ENCODE data around the gene SDCBP2.

SDCBP2 gene

DNA sequence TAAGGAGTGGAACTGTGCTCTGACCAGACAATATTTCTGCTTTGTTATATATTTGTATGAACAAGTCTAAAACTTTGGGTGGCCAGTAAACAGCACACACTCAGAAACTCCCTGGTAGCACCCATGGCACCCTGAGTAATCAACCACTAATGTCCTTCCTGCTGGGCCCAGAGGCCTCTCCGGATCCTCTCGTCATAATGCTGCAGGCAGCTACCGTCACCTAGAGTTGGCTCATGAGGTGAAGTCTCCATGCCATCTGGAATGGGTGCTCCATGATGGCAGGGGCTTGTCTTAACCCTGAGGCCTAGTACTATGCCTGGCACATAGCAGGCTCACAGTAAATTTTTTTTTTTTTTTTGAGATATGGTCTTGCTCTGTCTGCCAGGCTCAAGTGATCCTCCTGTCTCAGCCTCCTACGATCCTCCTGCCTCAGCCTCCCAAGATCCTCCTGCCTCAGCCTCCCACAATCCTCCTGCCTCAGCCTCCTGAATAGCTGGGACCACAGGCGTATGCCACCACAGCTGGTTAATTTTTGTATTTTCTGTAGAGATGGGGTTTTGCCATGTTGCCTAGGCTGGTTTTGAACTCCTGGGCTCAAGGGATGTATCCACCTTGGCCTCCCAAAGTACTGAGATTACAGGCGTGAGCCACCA, 3.0 kb upstream of the SDCBP2 start:
- H3K27me3 ChIP-seq (ENCODE audit: control insufficient read depth in 1 of 2, insufficient read depth in 2 of 2, low read length in 2 of 2) = no peaks in the 10 kb centered on the region
- H3K9me3 ChIP-seq (ENCODE audit: control insufficient read depth in 1 of 2, low read length in 2 of 2) = no peaks in the 10 kb centered on the region
- H3K9ac ChIP-seq (ENCODE audit: low read depth in 1 of 2, low read length in 2 of 2) = no peak overlapping the region
- no peak overlapping the region for H3K4me3 ChIP-seq (ENCODE audit: low read depth in 1 of 2, low read length in 2 of 2)
- peaks cover 6 to 10% of the 10 kb centered on the region in 2 donors for H3K36me3 ChIP-seq (ENCODE audit: control insufficient read depth in 1 of 2, insufficient read depth in 2 of 2, low read length in 2 of 2)
- H3K4me1 ChIP-seq (ENCODE audit: control insufficient read depth in 1 of 2, insufficient read depth in 2 of 2, low read length in 2 of 2) = peaks cover 37 to 48% of the 10 kb centered on the region in 2 donors
- H3K27ac ChIP-seq (ENCODE audit: low read depth, low read length) = no peak overlapping the region

DNA sequence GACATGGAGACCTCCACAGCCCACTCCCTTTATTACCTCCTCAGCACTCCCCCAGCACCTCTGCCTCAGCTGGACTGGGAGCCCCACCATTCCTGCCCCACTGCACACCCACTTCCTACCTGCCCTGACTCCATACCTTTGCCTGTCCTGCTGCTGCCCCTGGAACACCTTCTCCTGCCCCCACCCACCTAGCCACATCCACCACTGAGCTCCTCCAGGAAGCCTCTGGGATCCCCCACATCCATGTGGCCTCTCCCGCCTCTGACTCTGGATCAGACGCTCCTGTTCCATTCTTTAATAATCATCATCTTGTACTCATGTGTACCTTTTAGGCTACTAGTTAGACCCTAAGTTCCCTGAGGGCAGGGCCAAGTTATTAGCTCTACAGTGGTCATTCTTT, 2.2 kb upstream of the SDCBP2 start:
- H3K27me3 ChIP-seq (ENCODE audit: control insufficient read depth in 1 of 2, insufficient read depth in 2 of 2, low read length in 2 of 2) = no peaks in the 10 kb centered on the region
- peaks cover 39 to 48% of the 10 kb centered on the region in 2 donors for H3K4me1 ChIP-seq (ENCODE audit: control insufficient read depth in 1 of 2, insufficient read depth in 2 of 2, low read length in 2 of 2)
- peaks cover 6 to 10% of the 10 kb centered on the region in 2 donors for H3K36me3 ChIP-seq (ENCODE audit: control insufficient read depth in 1 of 2, insufficient read depth in 2 of 2, low read length in 2 of 2)
- H3K9me3 ChIP-seq (ENCODE audit: control insufficient read depth in 1 of 2, low read length in 2 of 2) = no peaks in the 10 kb centered on the region
- no peak overlapping the region for H3K9ac ChIP-seq (ENCODE audit: low read depth in 1 of 2, low read length in 2 of 2)
- no peak overlapping the region for H3K4me3 ChIP-seq (ENCODE audit: low read depth in 1 of 2, low read length in 2 of 2)
- no peak overlapping the region for H3K27ac ChIP-seq (ENCODE audit: low read depth, low read length)

DNA sequence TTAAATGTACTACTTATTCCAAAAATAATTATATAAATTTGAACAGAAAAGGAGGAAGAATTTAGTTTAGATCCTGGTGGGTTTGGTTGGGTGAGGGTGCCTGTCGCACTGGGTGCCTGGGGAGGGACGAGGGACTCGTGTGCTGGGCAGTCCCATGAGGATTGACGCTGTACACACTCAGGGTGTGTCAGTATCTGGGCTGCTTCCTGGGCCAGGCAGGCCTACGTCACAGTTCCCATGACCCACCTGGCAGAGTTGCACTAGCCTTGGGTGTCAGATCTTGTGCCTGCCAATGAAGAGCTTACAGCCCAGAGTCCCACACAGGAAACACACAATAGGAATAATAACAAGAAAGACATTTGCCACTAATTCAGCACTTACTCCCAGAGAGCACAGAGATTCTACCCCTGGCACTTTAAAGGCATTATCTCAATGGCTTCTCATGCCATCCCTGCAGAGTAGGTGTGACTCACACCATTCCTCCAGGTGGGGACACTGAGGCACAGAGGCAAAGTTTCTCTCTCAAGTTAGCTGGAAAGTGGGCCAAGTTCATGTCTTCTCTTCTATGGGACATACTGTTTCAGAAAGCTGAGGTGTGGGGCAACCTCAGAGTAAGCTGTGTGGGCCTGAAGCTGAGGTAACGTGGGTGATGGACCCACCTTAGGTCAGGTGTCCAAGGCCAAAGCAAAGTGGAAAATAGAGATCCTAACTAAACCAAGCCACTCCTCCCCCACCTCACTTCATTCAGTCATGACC, 1.3 kb upstream of the SDCBP2 start:
- Histone ChIP-seq H3K36me3 (ENCODE audit: control insufficient read depth in 1 of 2, insufficient read depth in 2 of 2, low read length in 2 of 2) (peaks cover 6 to 10% of the 10 kb centered on the region in 2 donors), H3K4me3 (ENCODE audit: low read depth in 1 of 2, low read length in 2 of 2) (no peak overlapping the region), H3K27ac (ENCODE audit: low read depth, low read length) (peak overlapping the region; percentile 88), H3K27me3 (ENCODE audit: control insufficient read depth in 1 of 2, insufficient read depth in 2 of 2, low read length in 2 of 2) (no peaks in the 10 kb centered on the region), H3K9ac (ENCODE audit: low read depth in 1 of 2, low read length in 2 of 2) (peak overlapping the region; percentile 93 to 99), H3K4me1 (ENCODE audit: control insufficient read depth in 1 of 2, insufficient read depth in 2 of 2, low read length in 2 of 2) (peaks cover 41 to 51% of the 10 kb centered on the region in 2 donors), H3K9me3 (ENCODE audit: control insufficient read depth in 1 of 2, low read length in 2 of 2) (no peaks in the 10 kb centered on the region)

DNA sequence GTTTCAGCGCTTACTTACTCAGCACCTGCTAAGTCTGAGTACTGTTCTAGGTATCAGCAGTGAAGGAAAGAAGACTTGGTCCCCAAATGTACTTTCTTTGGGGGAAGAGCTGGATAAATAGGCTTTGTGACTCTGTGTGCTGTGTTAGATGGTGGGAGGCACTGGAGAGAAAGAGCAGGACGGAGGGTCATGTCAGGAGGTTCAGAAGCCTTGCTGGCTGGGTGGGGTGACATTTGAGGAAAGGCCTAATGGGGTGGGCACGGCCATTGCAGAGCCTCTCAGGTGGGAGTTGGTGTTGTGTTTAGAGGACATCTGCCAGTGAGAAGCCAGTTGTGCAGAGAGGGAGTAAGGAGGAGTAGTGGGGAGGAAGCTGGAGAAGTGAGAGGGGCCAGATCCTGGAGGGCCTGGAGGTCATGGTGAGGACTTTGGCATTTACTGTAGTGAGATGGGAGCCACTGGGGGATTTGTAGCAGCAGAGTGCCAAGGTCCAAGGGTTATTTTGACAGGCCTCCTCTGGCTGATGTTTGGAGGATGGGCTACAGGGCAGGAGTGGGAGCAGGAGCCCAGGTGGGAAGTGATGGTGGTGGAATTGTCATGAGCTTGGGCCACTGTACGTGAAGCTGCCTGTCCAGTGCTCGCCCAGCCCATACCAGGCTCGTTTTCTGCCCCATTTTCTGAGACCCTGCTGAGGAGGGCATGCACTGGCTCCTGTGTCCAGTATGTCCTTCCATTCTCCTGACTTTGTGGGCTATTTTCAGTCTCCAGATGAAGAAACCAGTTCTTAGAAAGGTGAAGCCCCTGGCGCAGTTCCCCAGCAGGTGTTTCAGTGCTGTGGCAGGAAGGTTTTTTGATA, 886 bp downstream of the SDCBP2 start:
- Histone ChIP-seq H3K27ac (ENCODE audit: low read depth, low read length) (peak overlapping the region; percentile 94), H3K4me1 (ENCODE audit: control insufficient read depth in 1 of 2, insufficient read depth in 2 of 2, low read length in 2 of 2) (peaks cover 49 to 61% of the 10 kb centered on the region in 2 donors), H3K27me3 (ENCODE audit: control insufficient read depth in 1 of 2, insufficient read depth in 2 of 2, low read length in 2 of 2) (no peaks in the 10 kb centered on the region), H3K4me3 (ENCODE audit: low read depth in 1 of 2, low read length in 2 of 2) (peak overlapping the region; percentile 81 to 92), H3K9ac (ENCODE audit: low read depth in 1 of 2, low read length in 2 of 2) (peak overlapping the region; percentile 93 to 99), H3K36me3 (ENCODE audit: control insufficient read depth in 1 of 2, insufficient read depth in 2 of 2, low read length in 2 of 2) (peaks cover 5 to 6% of the 10 kb centered on the region in 2 donors), H3K9me3 (ENCODE audit: control insufficient read depth in 1 of 2, low read length in 2 of 2) (no peaks in the 10 kb centered on the region)

DNA sequence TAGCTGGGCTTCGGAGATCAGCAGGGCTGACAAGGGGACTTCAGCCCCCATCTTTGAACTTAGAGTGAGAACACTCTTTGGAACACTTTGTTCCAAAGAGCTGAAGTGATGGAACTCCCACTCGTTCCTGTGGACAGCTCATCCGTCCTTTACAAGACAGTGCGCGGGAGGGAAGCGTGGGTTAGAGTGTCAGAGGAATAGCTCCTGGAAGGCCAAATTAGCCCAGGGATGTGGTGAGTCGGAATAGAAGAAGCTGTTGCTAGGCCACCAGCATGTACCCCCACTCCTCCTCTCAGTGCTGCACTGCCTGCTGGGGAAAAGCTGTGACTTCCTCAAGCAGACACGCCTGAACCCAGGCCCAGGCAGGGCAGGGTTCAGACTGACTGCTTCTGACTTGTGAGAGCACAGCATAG, 1.7 kb downstream of the SDCBP2 start:
- Histone ChIP-seq H3K4me1 (ENCODE audit: control insufficient read depth in 1 of 2, insufficient read depth in 2 of 2, low read length in 2 of 2) (peaks cover 49 to 61% of the 10 kb centered on the region in 2 donors), H3K4me3 (ENCODE audit: low read depth in 1 of 2, low read length in 2 of 2) (peak overlapping the region; percentile 81 to 92), H3K9ac (ENCODE audit: low read depth in 1 of 2, low read length in 2 of 2) (peak overlapping the region; percentile 93 to 99)

GRCh38 chr20:1326031-1326930, 2.7 kb downstream of the SDCBP2 start:
- H3K4me1 ChIP-seq (ENCODE audit: control insufficient read depth in 1 of 2, insufficient read depth in 2 of 2, low read length in 2 of 2) = peaks cover 49 to 61% of the 10 kb centered on the region in 2 donors
- H3K27me3 ChIP-seq (ENCODE audit: control insufficient read depth in 1 of 2, insufficient read depth in 2 of 2, low read length in 2 of 2) = no peaks in the 10 kb centered on the region
- peak overlapping the region; percentile 81 to 92 for H3K4me3 ChIP-seq (ENCODE audit: low read depth in 1 of 2, low read length in 2 of 2)
- H3K9me3 ChIP-seq (ENCODE audit: control insufficient read depth in 1 of 2, low read length in 2 of 2) = no peaks in the 10 kb centered on the region
- peaks cover 0 to 6% of the 10 kb centered on the region in 2 donors for H3K36me3 ChIP-seq (ENCODE audit: control insufficient read depth in 1 of 2, insufficient read depth in 2 of 2, low read length in 2 of 2)
- H3K9ac ChIP-seq (ENCODE audit: low read depth in 1 of 2, low read length in 2 of 2) = peak overlapping the region; percentile 93 to 99
- peak overlapping the region; percentile 94 for H3K27ac ChIP-seq (ENCODE audit: low read depth, low read length)

More for the DNA sequence above, 1.7 kb downstream of the SDCBP2 start:
- Histone ChIP-seq H3K27me3 (ENCODE audit: control insufficient read depth in 1 of 2, insufficient read depth in 2 of 2, low read length in 2 of 2) (no peaks in the 10 kb centered on the region), H3K36me3 (ENCODE audit: control insufficient read depth in 1 of 2, insufficient read depth in 2 of 2, low read length in 2 of 2) (peaks cover 0 to 6% of the 10 kb centered on the region in 2 donors), H3K9me3 (ENCODE audit: control insufficient read depth in 1 of 2, low read length in 2 of 2) (no peaks in the 10 kb centered on the region), H3K27ac (ENCODE audit: low read depth, low read length) (peak overlapping the region; percentile 94)

- Histone ChIP-seq H3K9me3 (ENCODE audit: control insufficient read depth in 1 of 2, low read length in 2 of 2) (no peaks in the 10 kb centered on the region), H3K4me3 (ENCODE audit: low read depth in 1 of 2, low read length in 2 of 2) (peak overlapping the region; percentile 81 to 92), H3K27ac (ENCODE audit: low read depth, low read length) (peak overlapping the region; percentile 94), H3K4me1 (ENCODE audit: control insufficient read depth in 1 of 2, insufficient read depth in 2 of 2, low read length in 2 of 2) (peaks cover 41 to 53% of the 10 kb centered on the region in 2 donors), H3K36me3 (ENCODE audit: control insufficient read depth in 1 of 2, insufficient read depth in 2 of 2, low read length in 2 of 2) (peaks cover 0 to 6% of the 10 kb centered on the region in 2 donors), H3K9ac (ENCODE audit: low read depth in 1 of 2, low read length in 2 of 2) (peak overlapping the region; percentile 93 to 99), H3K27me3 (ENCODE audit: control insufficient read depth in 1 of 2, insufficient read depth in 2 of 2, low read length in 2 of 2) (no peaks in the 10 kb centered on the region)
Measured at GRCh38 chr20:1325173-1326030, 3.5 kb downstream of the SDCBP2 start.

GRCh38 chr20:1324598-1325172, 4.3 kb downstream of the SDCBP2 start:
- H3K27ac ChIP-seq (ENCODE audit: low read depth, low read length) = peak overlapping the region; percentile 94
- peaks cover 34 to 47% of the 10 kb centered on the region in 2 donors for H3K4me1 ChIP-seq (ENCODE audit: control insufficient read depth in 1 of 2, insufficient read depth in 2 of 2, low read length in 2 of 2)
- H3K36me3 ChIP-seq (ENCODE audit: control insufficient read depth in 1 of 2, insufficient read depth in 2 of 2, low read length in 2 of 2) = peaks cover 0 to 6% of the 10 kb centered on the region in 2 donors
- peak overlapping the region; percentile 81 to 92 for H3K4me3 ChIP-seq (ENCODE audit: low read depth in 1 of 2, low read length in 2 of 2)
- H3K9ac ChIP-seq (ENCODE audit: low read depth in 1 of 2, low read length in 2 of 2) = peak overlapping the region; percentile 93 to 99
- no peaks in the 10 kb centered on the region for H3K27me3 ChIP-seq (ENCODE audit: control insufficient read depth in 1 of 2, insufficient read depth in 2 of 2, low read length in 2 of 2)
- H3K9me3 ChIP-seq (ENCODE audit: control insufficient read depth in 1 of 2, low read length in 2 of 2) = no peaks in the 10 kb centered on the region

Data from duodenal mucosa (tissue), 2 donors.